Fibroblast of skin of abdomen (primary cell): Measurements from ENCODE around the gene DELE1.
A peak's percentile ranks its signal among the peaks of the same experiment; 100 is the strongest.
"Not testable (repeated sequence)": the region's sequence is repeated elsewhere in the genome, so short reads cannot be mapped to it uniquely, and the experiment has no call there.

Source experiments
- DNase-seq: peaks from one replicate; pipeline ENCODE4 v3.0.0-alpha.2; 2013

DELE1 gene

GRCh38 chr5:141889282-141889871, 34.3 kb upstream of the DELE1 start:
- DNase-seq = no peak

- DNase-seq = not testable (repeated sequence)
Observed at GRCh38 chr5:141890429-141890828, 33.2 kb upstream of the DELE1 start.

- DNase-seq = no peak
Observed at GRCh38 chr5:141897425-141897824, 26.2 kb upstream of the DELE1 start.

DNA sequence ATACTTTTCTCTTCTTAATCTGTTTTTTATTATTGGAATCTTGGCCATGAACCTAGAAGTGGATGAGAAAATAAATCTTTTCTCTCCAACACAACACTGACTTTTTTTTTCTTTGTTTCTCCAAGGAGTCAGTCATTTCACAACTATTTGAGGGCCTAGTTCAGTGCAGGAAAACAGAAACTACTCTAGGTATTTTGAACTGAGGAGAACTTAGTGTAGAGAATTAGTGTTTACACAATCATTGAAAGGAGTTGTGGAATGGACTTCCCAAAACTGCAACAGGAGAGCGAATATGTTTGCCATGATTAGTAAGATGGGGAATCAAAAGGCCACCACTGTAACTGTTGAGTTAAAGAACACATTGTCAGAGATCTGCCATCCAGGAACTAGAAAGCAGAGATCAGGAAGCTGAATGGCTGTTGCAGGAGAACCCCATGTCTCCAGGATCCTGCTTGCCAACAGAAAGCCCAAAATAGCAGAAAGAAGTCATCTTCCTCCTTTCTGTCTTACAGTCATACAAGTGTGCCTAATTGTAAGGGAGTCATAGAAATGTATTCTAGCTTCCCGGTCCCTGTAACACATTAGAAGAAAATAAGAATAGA, 25.1 kb upstream of the DELE1 start:
- DNase-seq = no peak

GRCh38 chr5:141902015-141902814, 21.5 kb upstream of the DELE1 start:
- no peak for DNase-seq

GRCh38 chr5:141903261-141903660, 20.4 kb upstream of the DELE1 start:
- DNase-seq = no peak

DNA sequence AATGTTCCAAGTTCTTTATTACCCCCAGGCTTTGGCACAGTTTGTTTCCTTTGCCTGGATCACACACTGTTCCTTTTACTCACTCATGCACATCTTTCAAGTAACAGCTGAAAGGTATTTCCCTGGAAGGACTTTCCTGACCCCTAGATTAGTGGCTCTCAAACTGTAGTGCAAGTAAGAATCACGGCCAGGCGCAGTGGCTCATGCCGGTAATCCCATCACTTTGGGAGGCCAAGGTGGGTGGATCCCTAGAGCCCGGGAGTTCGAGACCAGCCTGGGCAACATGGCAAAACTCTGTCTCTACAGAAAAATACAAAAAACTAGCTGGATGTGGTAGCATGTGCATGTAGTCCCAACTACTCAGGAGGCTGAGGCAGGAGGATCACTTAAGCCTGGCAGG, 19.1 kb upstream of the DELE1 start:
- DNase-seq = no peak

- DNase-seq = no peak
Observed at GRCh38 chr5:141906517-141906916, 17.2 kb upstream of the DELE1 start.

DNA sequence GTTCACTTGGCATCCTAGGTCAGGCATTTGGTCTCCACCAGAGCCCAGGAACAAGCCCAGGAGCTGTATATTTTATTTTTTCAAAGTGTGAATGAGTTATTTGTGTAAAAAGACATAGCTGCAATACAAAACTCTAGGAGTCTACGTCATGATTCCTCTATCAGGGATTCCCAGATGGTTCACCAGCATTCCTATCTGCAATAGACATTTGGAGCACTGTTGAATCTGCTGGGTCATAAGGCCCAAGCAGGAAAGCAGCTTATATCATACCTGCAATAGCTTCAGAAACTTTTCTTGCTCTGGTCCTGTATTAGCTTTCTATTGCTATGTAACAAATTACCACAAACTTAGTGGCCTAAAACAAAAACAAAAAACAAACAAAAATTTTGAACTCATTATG, 16.7 kb upstream of the DELE1 start:
- no peak for DNase-seq

DNA sequence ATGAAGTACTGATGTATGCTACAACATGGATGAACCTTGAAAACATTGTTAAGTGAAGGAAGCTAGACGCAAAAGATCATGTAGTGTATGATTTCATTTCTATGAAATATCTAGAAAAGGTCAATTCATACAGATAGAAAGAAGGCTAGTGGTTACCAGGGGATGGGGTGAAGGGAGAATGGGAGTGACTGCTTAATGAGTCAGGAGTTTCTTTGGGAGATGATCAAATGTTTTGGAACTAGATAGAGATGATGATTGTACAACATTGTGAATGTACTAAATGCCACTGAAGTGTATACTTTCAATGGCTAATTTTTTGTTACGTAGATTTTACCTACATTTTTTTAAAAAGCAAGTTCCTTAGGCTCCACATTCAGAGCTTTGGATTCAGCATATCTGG, 14.9 kb upstream of the DELE1 start:
- peak; percentile 11 for DNase-seq

DNA sequence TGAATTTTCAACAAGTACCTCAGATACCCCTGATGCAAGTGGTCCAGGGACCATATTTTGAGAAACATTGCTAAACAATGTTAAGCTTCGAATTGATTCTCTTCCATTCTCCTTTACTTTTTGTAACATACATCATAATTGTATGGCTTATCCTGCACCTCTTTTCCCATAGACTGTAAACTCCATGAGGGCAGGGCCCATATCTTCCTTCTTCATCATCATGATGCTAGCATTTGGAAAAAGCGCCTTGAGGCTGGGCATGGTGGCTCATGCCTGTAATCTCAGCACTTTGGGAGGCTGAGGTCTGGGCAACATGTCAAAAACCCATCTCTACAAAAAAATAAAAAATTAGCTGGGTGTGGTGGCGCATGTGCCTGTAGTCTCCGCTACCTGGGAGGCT, 14.5 kb upstream of the DELE1 start:
- DNase-seq = no peak

GRCh38 chr5:141910271-141910673, 13.4 kb upstream of the DELE1 start:
- DNase-seq = no peak

- peak; percentile 3 for DNase-seq
Observed at GRCh38 chr5:141913560-141914198, 10.0 kb upstream of the DELE1 start.

DNA sequence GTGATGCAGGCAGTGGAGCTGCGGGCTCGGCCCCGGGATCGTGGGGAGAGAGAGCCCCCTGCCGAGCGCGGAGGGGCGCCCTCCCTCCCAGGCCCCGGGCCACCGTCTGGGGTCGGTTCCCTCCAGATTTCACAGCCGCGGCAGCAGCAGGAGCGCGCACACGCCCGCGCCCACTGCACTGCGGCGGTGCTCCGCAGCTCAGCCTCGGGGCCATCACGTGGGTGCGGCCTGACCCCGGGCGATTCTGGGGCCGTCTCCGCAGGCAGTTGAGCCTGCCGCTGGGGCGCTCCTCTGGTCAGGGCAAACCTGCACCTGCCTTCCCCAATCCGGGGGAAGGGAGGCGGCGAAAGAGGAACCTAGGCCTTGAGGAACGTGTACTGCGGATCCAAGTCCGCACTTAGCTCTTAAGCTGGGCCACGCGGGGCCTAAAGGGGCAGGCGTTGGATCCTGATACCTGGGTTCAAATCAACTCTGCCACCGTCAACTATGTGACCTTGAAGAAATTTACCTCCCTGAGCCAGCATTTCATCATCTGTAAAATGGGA, 9.4 kb upstream of the DELE1 start:
- peak; percentile 4 for DNase-seq

DNA sequence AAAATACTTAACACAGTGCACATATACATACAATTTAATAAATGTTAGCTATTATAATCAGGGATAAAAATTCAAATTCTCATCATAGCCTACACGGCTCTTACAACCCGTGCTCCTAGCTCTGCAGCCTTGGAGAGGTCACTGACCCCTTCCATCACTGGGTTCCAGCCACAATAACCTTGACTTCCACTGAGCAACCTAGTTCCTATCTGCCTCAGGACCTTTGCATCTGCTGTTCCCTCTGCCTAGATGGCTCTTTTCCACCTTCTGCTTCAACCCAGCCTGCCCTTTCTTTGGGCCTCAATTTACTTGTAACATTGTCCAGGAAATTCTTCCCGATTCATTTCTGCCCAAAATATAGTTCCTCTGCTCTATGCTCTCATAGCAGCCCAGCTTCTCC, 8.9 kb upstream of the DELE1 start:
- DNase-seq = no peak

- no peak for DNase-seq
Observed at GRCh38 chr5:141915881-141916336, 7.8 kb upstream of the DELE1 start.

DNA sequence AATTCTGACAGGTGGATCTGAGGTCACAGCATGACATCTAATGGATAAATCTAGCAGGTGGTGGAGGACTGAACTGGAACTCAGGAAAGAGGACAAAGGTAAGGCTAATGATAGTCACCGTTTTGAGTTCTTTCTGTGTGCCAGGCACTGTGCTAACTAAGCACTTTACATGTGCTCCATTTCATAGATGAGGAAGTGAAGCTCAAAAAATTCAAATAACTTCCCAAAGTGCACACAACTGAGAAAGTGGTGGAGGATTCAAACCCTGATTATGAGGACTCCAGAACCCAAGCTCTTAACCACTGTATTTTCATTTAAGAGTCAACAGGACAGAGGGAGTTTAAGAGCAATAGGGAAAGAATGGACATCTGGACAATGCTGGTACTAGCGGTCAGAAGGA, 7.1 kb upstream of the DELE1 start:
- no peak for DNase-seq

DNA sequence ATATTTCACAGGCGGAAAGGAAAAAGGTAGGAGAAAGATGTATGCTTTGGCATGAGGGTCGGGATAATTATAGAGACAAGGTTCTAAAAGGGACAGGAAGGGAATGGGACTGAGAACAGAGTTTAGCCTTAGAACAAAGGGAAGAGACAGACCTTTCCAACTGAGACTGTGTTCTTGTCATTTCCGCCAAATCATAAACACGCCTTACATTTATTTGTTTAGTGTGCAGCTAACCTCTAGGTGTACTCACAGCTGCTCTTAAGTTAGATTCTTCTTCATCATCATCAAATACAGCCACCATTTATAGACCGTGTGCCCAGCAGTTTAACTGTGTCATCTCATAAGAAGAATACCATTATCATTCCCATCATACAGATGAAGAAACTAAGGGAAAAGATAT, 5.9 kb upstream of the DELE1 start:
- DNase-seq = no peak

GRCh38 chr5:141919218-141920119, 4.2 kb upstream of the DELE1 start:
- DNase-seq = no peak

- DNase-seq = no peak
Observed at GRCh38 chr5:141920771-141921170, 2.9 kb upstream of the DELE1 start.

DNA sequence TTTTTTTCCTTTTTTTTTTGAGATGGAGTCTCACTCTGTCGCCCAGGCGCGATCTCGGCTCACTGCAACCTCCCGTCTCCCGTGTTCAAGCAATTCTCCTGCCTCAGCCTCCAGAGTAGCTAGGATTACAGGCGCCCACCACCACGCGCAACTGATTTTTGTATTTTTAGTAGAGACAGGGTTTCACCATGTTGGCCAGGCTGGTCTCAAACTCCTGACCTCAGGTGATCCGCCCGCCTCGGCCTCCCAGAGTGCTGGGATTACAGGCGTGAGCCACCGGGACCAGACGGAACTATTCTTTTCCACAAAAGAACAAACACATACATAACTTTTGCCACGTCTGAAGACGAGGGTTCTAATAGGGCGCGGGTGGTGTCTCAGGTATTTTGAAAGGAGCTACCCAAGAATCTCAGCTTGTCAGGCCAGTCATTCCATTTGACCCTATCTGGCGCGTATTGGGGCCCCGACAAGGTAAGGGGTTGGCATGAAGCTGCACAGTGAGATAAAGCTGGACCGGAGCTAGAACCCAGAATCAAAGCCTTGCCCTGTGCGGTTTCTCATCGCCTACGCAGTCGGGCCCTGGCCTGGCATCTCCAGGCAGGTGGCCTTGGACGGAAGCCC, 734 bp upstream of the DELE1 start:
- DNase-seq = not testable (repeated sequence)

- DNase-seq = no peak
Observed at GRCh38 chr5:141926434-141926833, 2.8 kb downstream of the DELE1 start.
